Measurements from ENCODE around the gene RASD1. TPM values are rescaled to one million over a fixed set of nuclear protein-coding genes. Genes with fewer than 3 reads are reported as not detected.

The RASD1 gene
- total RNA-seq, 2 donors from 2014 or later: 124 to 175 TPM

GRCh38 chr17:17516941-17517720 lies 20.9 kb upstream of the RASD1 start:
- TF ChIP-seq POLR2AphosphoS5 (IDR thresholded peaks at IDR 0.05) (no peak), POLR2A (IDR thresholded peaks at IDR 0.05) (no peak), CTCF (IDR thresholded peaks at IDR 0.05) (no peak)
- Histone ChIP-seq H3K4me3 (no peak overlapping the region), H3K4me1 (replicated peaks) (no peaks in the 10 kb centered on the region), H3K27ac (no peak overlapping the region), H3K9me3 (no peaks in the 10 kb centered on the region), H3K36me3 (no peaks in the 10 kb centered on the region), H3K27me3 (replicated peaks; ENCODE audit: insufficient read depth) (no peaks in the 10 kb centered on the region)
- DNase-seq (ENCODE audit: low spot score): no peak
- intact Hi-C loops (cut with DNase I): no loop called here
- WGBS: 86% methylated on average over 14 of the region's 14 CpGs

- WGBS: 84% methylated on average over 21 of the region's 21 CpGs
- no peak for DNase-seq (ENCODE audit: low spot score)
- Histone ChIP-seq H3K36me3 (no peaks in the 10 kb centered on the region), H3K9me3 (no peaks in the 10 kb centered on the region), H3K27ac (no peak overlapping the region), H3K27me3 (replicated peaks; ENCODE audit: insufficient read depth) (no peaks in the 10 kb centered on the region), H3K4me1 (replicated peaks) (no peaks in the 10 kb centered on the region), H3K4me3 (no peak overlapping the region)
- no peak for TF ChIP-seq POLR2AphosphoS5 (IDR thresholded peaks at IDR 0.05)
- TF ChIP-seq POLR2A (IDR thresholded peaks at IDR 0.05): no peak
- intact Hi-C loops (cut with DNase I): no loop called here
These were observed 20.0 kb upstream of the RASD1 start for GRCh38 chr17:17515934-17516930.

GRCh38 chr17:17514993-17515933 lies 19.1 kb upstream of the RASD1 start:
- WGBS: 77% methylated on average over 21 of the region's 21 CpGs
- H3K27me3 ChIP-seq (replicated peaks; ENCODE audit: insufficient read depth): no peaks in the 10 kb centered on the region
- no peak for DNase-seq (ENCODE audit: low spot score)
- no peaks in the 10 kb centered on the region for H3K9me3 ChIP-seq
- H3K27ac ChIP-seq: no peak overlapping the region
- H3K36me3 ChIP-seq: no peaks in the 10 kb centered on the region
- TF ChIP-seq POLR2A (IDR thresholded peaks at IDR 0.05) (no peak), POLR2AphosphoS5 (IDR thresholded peaks at IDR 0.05) (no peak), CTCF (IDR thresholded peaks at IDR 0.05) (no peak)
- no peak overlapping the region for H3K4me3 ChIP-seq
- no peaks in the 10 kb centered on the region for H3K4me1 ChIP-seq (replicated peaks)
- intact Hi-C loops (cut with DNase I): no loop called here

GRCh38 chr17:17514361-17514992 lies 18.3 kb upstream of the RASD1 start:
- Histone ChIP-seq H3K27ac (no peak overlapping the region), H3K36me3 (no peaks in the 10 kb centered on the region), H3K4me3 (no peak overlapping the region), H3K27me3 (replicated peaks; ENCODE audit: insufficient read depth) (no peaks in the 10 kb centered on the region), H3K9me3 (no peaks in the 10 kb centered on the region), H3K4me1 (replicated peaks) (no peaks in the 10 kb centered on the region)
- DNase-seq (ENCODE audit: low spot score): no peak
- intact Hi-C loops (cut with DNase I): no loop called here
- 82% methylated on average over 16 of the region's 16 CpGs for WGBS
- TF ChIP-seq POLR2A (IDR thresholded peaks at IDR 0.05): no peak
- no peak for TF ChIP-seq CTCF (IDR thresholded peaks at IDR 0.05)
- no peak for TF ChIP-seq POLR2AphosphoS5 (IDR thresholded peaks at IDR 0.05)
